Stimulated activated naive CD4-positive, alpha-beta T cell (primary cell): ENCODE results near the gene UBAP1L.
A peak's percentile ranks its signal among the peaks of the same experiment; 100 is the strongest.
"Not testable (repeated sequence)": the region's sequence is repeated elsewhere in the genome, so short reads cannot be mapped to it uniquely, and the experiment has no call there.

Source experiments
- DNase-seq, 6 experiments: peaks; one replicate each; lab custom pipeline; 2025; lab: John Stamatoyannopoulos, UW

Gene UBAP1L

GRCh38 chr15:65115086-65115485, at the start of gene UBAP1L:
TSS of gene UBAP1L (minus strand) at chr15:65115200. CDS start at chr15:65106215, 8,985 bp downstream.
- DNase-seq = no peak

GRCh38 chr15:65164139-65164538, 49.1 kb upstream of the UBAP1L start:
- no peak for DNase-seq

GRCh38 chr15:65163041-65163440, 48.0 kb upstream of the UBAP1L start:
- no peak for DNase-seq

GRCh38 chr15:65156692-65157091, 41.7 kb upstream of the UBAP1L start:
- no peak for DNase-seq

GRCh38 chr15:65154720-65155119, 39.7 kb upstream of the UBAP1L start:
- no peak for DNase-seq

GRCh38 chr15:65147902-65148301, 32.9 kb upstream of the UBAP1L start:
- no peak for DNase-seq

- DNase-seq = no peak
Observed at GRCh38 chr15:65146438-65146837, 31.4 kb upstream of the UBAP1L start.

- not testable (repeated sequence) for DNase-seq
Observed at GRCh38 chr15:65138631-65139030, 23.6 kb upstream of the UBAP1L start.

GRCh38 chr15:65137893-65138292, 22.9 kb upstream of the UBAP1L start:
- not testable (repeated sequence) for DNase-seq

- DNase-seq = not testable (repeated sequence)
Observed at GRCh38 chr15:65137089-65137488, 22.1 kb upstream of the UBAP1L start.

- DNase-seq = no peak
Observed at GRCh38 chr15:65134538-65134937, 19.5 kb upstream of the UBAP1L start.

- peak; percentile 69 to 85 (median 78) for DNase-seq
Observed at GRCh38 chr15:65133548-65134200, 18.7 kb upstream of the UBAP1L start, which contains the start of gene PDCD7. TSS of gene PDCD7 (minus strand) at chr15:65133808. CDS start at chr15:65133781, 27 bp downstream.

GRCh38 chr15:65132878-65133547, 18.0 kb upstream of the UBAP1L start:
- peak in 3 of 6 experiments; percentile 13 to 38 (median 22) for DNase-seq

- no peak for DNase-seq
Observed at GRCh38 chr15:65130941-65131340, 15.9 kb upstream of the UBAP1L start.

- DNase-seq = no peak
Observed at GRCh38 chr15:65115542-65115941, 542 bp upstream of the UBAP1L start.

- no peak for DNase-seq
Observed at GRCh38 chr15:65110676-65111292, 4.2 kb downstream of the UBAP1L start.

- no peak for DNase-seq
Observed at GRCh38 chr15:65106011-65106590, 8.9 kb downstream of the UBAP1L start.

- no peak for DNase-seq
Observed at GRCh38 chr15:65105038-65105437, 10.0 kb downstream of the UBAP1L start.

- no peak for DNase-seq
Observed at GRCh38 chr15:65102912-65103311, 12.1 kb downstream of the UBAP1L start.

- no peak for DNase-seq
Observed at GRCh38 chr15:65101891-65102708, 12.9 kb downstream of the UBAP1L start.

- peak in 5 of 6 experiments; percentile 4 to 35 (median 19) for DNase-seq
Observed at GRCh38 chr15:65101411-65101890, 13.5 kb downstream of the UBAP1L start.

- no peak for DNase-seq
Observed at GRCh38 chr15:65100442-65100841, 14.6 kb downstream of the UBAP1L start.
